GM18507 (cell line): ENCODE measurements around the gene OR4N5.
"Not testable (repeated sequence)": the region's sequence is repeated elsewhere in the genome, so short reads cannot be mapped to it uniquely, and the experiment has no call there.

ENCODE experiments used
- DNase-seq: peaks from one replicate; pipeline ENCODE4 v3.0.0; 2011; ENCODE audit warnings: low read depth; ENCODE audit not compliant: insufficient read length; ENCODE audit errors: extremely low spot score
- FAIRE-seq: peaks from 2 replicates; lab custom pipeline; 2011; peaks lifted over from hg19 to GRCh38; lab: Jason Lieb, UNC

Gene OR4N5

DNA sequence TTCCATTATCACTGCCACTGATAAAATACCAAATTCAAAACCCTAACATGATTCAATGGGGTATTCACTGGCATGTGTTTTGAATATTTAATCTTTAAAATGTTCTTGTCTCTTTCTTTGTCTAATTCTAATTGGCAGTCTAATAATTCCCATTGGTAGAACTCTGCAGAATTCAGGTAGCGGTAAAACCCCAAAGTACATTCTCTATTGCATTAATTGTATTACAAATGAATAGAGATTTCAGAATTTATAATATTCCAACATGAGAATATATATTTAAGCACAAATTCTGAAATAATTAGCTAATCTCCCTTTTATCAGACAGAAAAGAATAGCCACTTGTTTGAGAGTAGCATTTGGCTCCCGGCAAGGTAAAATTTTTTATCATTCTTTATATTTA, at the start of gene OR4N5:
Gene OR4N5, plus strand, starts transcription at position 301 of the 400 bp plus-strand sequence. CDS start 4,916 bp downstream, outside the sequence.
- DNase-seq: no peak
- no peak for FAIRE-seq

GRCh38 chr14:20092050-20092449, 46.6 kb upstream of the OR4N5 start:
- no peak for FAIRE-seq
- no peak for DNase-seq

- FAIRE-seq (no peak), DNase-seq (no peak)
Measured at GRCh38 chr14:20093442-20093841, 45.2 kb upstream of the OR4N5 start.

GRCh38 chr14:20098926-20099770, 39.5 kb upstream of the OR4N5 start:
- not testable (repeated sequence) for FAIRE-seq, DNase-seq

- FAIRE-seq (no peak), DNase-seq (no peak)
Measured at GRCh38 chr14:20110438-20110837, 28.2 kb upstream of the OR4N5 start, which contains the start of gene OR4K17. Gene OR4K17, plus strand, starts transcription at chr14:20110739. Its CDS starts 6,761 bp downstream, at chr14:20117500.

DNA sequence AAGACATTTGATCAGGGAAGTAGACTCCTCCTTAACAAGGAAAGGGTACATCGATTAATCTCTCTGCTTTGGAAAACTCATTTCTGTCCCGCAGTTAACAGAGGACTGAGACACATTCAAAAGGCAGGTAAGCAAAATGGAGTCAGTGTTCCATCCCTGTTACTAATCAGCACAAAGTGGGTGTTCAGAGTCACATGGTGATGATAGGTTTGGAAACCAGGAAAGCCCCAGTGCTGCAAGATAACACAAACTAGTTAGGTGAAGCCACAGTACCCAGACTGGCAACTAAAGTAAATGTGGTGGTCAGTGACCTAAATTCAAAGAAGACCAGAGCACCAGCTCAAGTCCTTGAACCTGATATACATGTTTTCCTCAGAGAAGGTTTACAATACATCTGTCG, 26.3 kb upstream of the OR4N5 start:
- no peak for FAIRE-seq
- no peak for DNase-seq

DNA sequence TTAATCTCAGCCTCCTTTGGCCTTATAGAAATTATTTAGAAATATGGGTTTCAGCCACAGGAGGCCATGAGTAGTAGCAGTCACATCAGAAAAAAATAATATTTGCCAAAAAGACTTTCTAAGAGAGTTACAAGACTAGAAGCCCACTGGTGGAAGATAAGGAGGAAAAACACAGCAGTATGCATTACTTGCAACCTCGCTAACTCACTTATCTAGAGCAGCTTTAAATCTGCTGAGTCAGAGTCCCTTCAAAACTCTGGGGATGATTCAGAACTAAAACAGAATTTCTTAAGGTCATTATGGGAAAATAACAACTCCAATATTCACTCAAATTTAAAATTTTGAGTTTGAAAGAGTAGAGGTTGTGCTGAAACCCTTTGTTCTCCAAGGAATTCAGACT, 21.9 kb upstream of the OR4N5 start:
- FAIRE-seq: no peak

DNA sequence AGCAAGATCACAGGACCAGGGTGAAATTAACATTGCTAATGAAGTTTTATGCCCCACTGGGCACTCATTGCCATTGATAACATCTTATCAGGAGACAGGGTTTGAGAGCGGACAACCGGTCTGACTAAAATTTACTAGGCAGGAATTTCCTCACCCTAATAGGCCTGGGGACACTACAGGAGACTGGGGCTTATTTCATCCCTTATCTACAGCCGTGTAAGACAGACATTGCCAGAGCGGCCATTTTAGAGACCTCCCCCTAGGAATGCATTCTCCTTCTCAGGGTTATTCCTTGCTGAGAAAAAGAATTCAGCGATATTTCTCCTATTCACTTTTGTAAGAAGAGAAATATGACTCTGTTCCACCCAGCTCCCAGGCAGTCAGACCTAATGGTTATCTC, 19.8 kb upstream of the OR4N5 start:
- FAIRE-seq: no peak
- DNase-seq: no peak

More for the DNA sequence above, 21.9 kb upstream of the OR4N5 start:
- DNase-seq: no peak

- no peak for DNase-seq
- no peak for FAIRE-seq
Measured at GRCh38 chr14:20143911-20144310, 5.3 kb downstream of the OR4N5 start.

DNA sequence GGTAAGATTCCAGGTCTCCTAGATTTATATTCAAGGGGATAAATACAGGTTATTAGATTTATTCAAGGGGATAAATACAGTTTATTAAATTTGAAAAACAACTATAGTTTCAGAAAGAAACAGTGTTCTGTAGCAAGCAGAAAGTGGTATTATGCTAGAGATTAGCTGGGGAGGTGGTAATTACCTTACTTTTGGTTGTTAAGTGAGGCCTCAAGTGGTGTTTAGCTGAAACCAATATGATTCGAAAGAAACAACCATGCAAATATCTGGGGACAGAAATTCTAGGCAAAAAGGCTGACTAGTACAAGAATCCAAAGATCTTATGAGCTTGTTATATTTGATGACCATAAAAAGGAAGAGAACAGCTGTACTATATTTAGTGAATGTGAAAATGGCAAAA, 6.2 kb downstream of the OR4N5 start:
- FAIRE-seq: no peak
- DNase-seq: no peak

DNA sequence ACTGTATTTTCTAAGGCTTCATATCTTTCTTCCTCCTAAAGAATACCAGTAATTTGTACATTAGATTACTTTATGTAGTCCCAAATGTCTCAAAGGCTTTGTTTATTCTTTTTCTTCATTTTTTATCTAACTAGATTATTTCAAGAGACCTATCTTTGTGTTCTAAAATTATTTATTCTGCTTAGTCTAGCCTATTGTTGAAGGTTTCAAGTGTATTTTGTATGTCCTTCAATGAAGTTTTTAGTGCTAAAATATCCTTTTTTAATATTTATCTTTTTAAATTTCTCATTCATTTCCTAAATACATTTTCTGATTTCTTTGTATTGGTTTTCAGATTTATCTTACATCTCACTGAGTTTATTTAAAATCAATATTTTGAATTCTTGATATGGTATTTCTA, 25.8 kb downstream of the OR4N5 start:
- DNase-seq (no peak), FAIRE-seq (no peak)

GRCh38 chr14:20167091-20167490, 28.5 kb downstream of the OR4N5 start:
- FAIRE-seq: no peak

DNA sequence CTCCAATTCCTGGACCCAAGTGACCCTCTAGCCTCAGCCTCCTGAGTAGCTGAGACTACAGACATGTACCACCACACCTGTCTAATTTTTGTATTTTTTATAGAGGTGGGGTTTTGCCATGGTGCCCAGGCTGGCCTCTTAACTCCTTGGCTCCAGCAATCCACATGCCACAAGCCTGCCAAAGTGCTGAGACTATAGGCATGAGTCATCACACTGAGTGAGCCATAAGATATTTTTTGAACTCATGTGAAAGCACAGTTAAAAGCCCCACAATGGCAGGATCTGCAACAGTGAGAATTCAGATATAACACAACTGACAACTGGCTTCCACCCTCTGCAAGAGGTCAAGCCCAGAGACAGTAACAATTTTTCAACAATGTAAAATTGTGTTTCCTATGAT, 31.2 kb downstream of the OR4N5 start:
- FAIRE-seq, DNase-seq: not testable (repeated sequence)

More at GRCh38 chr14:20167091-20167490, 28.5 kb downstream of the OR4N5 start:
- no peak for DNase-seq

DNA sequence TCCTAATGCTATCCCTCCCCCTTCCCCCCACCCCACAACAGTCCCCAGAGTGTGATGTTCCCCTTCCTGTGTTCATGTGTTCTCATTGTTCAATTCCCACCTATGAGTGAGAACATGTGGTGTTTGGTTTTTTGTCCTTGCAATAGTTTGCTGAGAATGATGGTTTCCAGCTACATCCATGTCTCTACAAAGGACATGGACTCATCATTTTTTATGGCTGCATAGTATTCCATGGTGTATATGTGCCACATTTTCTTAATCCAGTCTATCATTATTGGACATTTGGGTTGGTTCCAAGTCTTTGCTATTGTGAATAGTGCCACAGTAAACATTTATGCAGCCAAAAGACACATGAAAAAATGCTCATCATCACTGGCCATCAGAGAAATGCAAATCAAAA, 35.6 kb downstream of the OR4N5 start:
- not testable (repeated sequence) for DNase-seq, FAIRE-seq

GRCh38 chr14:20176330-20176729, 37.7 kb downstream of the OR4N5 start:
- FAIRE-seq (no peak), DNase-seq (no peak)

DNA sequence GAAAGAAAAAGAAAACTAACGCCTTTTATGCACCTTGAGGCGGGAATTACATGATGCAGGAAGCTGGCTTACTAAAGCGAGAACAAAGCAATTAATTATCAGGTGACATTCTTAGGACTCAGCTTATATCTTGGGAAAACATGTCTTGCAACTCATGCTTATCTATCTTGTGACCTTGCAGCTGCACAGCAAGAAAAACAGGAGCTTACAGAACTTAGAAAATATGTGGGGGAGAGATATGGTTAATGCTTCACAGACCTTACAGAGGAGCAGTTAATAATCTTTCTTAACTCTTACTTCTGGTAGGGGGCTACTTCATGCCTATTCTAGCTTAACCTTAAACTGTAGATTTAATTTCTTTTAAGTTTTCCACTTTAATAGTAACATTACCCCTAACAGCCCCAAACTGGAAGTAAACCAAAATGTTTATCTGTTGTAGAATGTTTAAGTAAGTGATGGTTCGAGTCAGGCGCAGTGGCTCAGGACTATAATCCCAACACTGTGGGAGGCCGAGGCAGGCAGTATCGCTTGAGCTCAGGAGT, 38.9 kb downstream of the OR4N5 start:
- FAIRE-seq (no peak), DNase-seq (no peak)

DNA sequence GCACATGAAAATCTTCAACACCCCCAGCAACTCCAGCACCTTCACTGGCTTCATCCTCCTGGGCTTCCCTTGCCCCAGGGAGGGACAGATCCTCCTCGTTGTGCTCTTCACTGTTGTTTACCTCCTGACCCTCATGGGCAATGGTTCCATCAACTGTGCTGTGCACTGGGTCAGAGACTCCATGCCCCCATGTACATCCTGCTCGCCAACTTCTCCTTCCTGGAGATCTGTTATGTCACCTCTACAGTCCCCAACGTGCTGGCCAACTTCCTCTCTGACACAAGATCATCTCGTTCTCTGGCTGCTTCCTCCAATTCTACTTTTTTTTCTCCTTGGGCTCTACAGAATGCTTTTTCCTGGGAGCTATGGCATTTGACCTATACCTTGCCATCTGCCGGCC, 40.6 kb downstream of the OR4N5 start:
- FAIRE-seq (no peak), DNase-seq (no peak)

GRCh38 chr14:20179880-20180279, 41.3 kb downstream of the OR4N5 start:
- no peak for FAIRE-seq

DNA sequence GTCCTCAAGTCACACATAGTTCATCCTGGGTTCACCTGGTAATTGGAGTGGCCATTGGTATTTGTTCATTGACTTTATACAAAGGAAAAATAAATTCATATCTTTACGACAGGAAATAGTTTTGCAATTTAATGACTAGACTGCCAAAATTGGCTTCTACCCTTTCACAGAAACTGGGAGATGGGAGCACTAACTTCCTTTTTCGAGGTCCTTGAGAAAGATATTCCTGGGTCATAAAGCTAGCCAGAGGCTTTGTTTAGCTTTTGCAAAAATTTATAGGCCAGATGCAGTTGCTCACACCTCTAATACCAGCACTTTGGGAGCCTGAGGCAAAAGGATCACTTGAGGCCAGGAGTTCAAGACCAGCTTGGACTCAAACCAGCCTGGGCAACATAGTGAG, 41.9 kb downstream of the OR4N5 start:
- DNase-seq (no peak), FAIRE-seq (no peak)

More at GRCh38 chr14:20179880-20180279, 41.3 kb downstream of the OR4N5 start:
- DNase-seq: no peak

DNA sequence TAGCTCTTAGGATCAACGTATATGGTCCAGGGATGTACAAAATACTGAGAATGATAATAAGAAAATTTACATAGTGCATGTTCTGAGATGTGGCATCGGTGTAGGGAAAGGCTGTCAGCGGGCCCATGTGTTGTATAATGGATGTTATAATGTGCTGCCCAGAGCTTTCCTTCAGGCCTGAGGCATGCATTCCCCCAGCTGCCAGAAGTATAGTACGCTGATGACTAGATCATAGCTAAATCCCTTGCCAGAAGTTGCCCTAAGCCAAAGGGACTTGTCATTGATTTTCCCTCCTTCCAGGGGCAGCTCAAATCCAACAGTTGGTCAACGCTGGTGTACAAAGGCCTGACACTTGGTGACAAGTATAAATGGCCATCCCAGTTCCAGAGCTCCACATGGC, 45.6 kb downstream of the OR4N5 start:
- no peak for DNase-seq
- FAIRE-seq: no peak

DNA sequence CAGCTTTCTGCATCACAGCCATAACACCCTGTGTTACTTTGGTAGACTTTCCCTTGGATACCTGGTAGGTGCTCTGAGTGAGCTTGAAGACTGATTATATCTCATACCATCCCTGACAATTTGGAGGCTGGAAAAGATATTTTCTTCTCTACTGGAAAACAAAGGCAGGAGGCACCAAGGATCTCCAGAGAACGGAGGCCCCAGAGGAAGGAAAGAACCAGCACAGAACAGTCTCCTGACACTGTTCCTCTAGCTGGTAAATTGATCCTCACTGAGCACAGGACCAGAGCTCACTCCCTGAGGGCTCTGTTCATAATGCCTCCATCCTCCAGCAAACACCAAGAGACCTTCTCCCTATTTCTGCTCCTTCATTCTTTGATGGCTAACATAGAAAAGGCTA, 52.0 kb downstream of the OR4N5 start, which contains the start of gene OR11G2:
Gene OR11G2, plus strand, starts transcription at position 301 of the 400 bp plus-strand sequence. CDS start 6,542 bp downstream, outside the sequence.
- DNase-seq (no peak), FAIRE-seq (no peak)
